Natural killer cell (primary cell): ENCODE measurements around the gene KCNH1. TPM values are rescaled to one million over a fixed set of nuclear protein-coding genes. Genes with fewer than 3 reads are reported as not detected.

Experiments used
- ATAC-seq, 3 donors: fragments of 150-1000 bp in 2 of 3; fragments of 200-7000 bp in 1 of 3; cut with Tn5 transposase; 1 replicate in 1 of 3; 2 replicates in 2 of 3; pipeline ENCODE4 v1.10.0; 2021; ENCODE audit warnings: mild to moderate bottlenecking in 2 of 3, moderate library complexity in 2 of 3
- DNase-seq, 2 donors: peaks; one replicate each; pipeline versions ENCODE4 v3.0.0 to v3.0.0-alpha.2; 2013 to 2021; ENCODE audit warnings: mixed read lengths in 1 of 2
- H3K27ac ChIP-seq: one replicate; pipeline ENCODE4 v1.5.1; 2013; ENCODE audit warnings: mild to moderate bottlenecking, low read length
- H3K27me3 ChIP-seq: one replicate; pipeline ENCODE4 v1.6.1; 2013; ENCODE audit warnings: low read length; ENCODE audit not compliant: control insufficient read depth, insufficient read depth
- H3K36me3 ChIP-seq: one replicate; pipeline ENCODE4 v1.6.1; 2013; ENCODE audit warnings: low read length; ENCODE audit not compliant: control insufficient read depth, insufficient read depth
- H3K4me1 ChIP-seq: one replicate; pipeline ENCODE4 v1.6.1; 2013; ENCODE audit warnings: low read length; ENCODE audit not compliant: control insufficient read depth, insufficient read depth
- H3K4me3 ChIP-seq: one replicate; pipeline ENCODE4 v1.5.1; 2013; ENCODE audit warnings: low read length
- H3K9me3 ChIP-seq: one replicate; pipeline ENCODE4 v1.6.1; 2013; ENCODE audit warnings: low read length; ENCODE audit not compliant: control insufficient read depth, insufficient read depth
- H3K27ac Mint-ChIP-seq, 2 donors: one replicate each; pipeline ENCODE4 v1.8.0; 2022; ENCODE audit warnings: mild to moderate bottlenecking in 2 of 2, mixed read lengths in 2 of 2, moderate library complexity in 1 of 2
- H3K27me3 Mint-ChIP-seq, 2 donors: one replicate each; pipeline ENCODE4 v1.8.0; 2022; ENCODE audit warnings: low read depth in 2 of 2, mixed read lengths in 2 of 2
- H3K36me3 Mint-ChIP-seq: one replicate; pipeline ENCODE4 v1.8.0; 2022; ENCODE audit warnings: mixed read lengths
- H3K4me1 Mint-ChIP-seq, 2 donors: one replicate each; pipeline ENCODE4 v1.8.0; 2022; ENCODE audit warnings: mixed read lengths in 2 of 2
- H3K4me3 Mint-ChIP-seq: one replicate; pipeline ENCODE4 v1.8.0; 2022; ENCODE audit warnings: mild to moderate bottlenecking, moderate library complexity, mixed read lengths
- H3K9me3 Mint-ChIP-seq, 2 donors: one replicate each; pipeline ENCODE4 v1.8.0; 2022; ENCODE audit warnings: mixed read lengths in 2 of 2
- WGBS: methylation state at CpG from one replicate; pipeline ENCODE4 v1.1.7; 2013; ENCODE audit warnings: missing lambda C conversion rate; ENCODE audit not compliant: insufficient coverage; 5-methylcytosine and 5-hydroxymethylcytosine counted together
- intact Hi-C: fragments of 100-400 bp; cut with micrococcal nuclease; formaldehyde crosslinking; loops from one replicate; pipeline ENCODE4 v1.14.2; 2022
- total RNA-seq, 4 donors: library from RNA; stranded (reverse); fragments of 120-200 nt in 1 of 4; gene quantifications; one replicate each; pipeline versions ENCODE4 v1.2.3 to v1.2.4, GENCODE V29; 2013 to 2022
- TF ChIP-seq, protein P1 (sequence below): fragments of 200-600 bp; IDR thresholded peaks from one replicate; pipeline ENCODE4 v1.8.0; 2022; ENCODE audit warnings: antibody characterized with exemption

Gene KCNH1
- total RNA-seq, 3 donors from 2014 or later (not counting 1 experiment from before 2014, with no cell fraction given): not detected

DNA sequence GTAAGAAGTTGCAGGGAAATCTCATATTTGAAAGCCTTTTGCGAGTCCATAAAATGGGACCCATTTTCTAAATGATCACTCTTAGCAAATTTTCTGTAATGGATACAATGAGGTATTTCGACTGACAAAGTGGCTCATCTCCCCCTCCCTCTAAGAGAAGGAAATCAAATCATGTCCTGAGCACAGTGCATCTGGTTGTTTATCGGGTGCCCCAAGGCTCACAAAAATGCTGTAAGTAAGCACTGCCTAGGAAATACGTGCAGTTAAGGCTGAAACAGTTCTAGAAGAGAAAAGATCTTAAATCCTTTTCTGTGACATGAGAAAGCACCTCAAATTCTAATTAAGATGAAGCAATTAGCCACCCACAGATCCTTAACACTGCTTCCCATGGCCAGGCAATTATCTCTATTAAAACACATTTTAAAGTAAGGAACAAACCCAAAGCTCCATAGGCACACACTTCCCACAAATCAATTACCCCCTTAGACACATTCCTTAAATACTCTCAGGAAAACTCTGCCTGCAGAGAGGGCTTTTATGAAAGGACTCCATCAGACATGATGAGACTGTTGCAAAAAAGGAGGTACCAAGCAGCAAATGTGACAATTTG lies 216.3 kb downstream of the KCNH1 start:
- no peaks in the 10 kb centered on the region for H3K36me3 ChIP-seq
- no peaks in the 10 kb centered on the region for H3K9me3 Mint-ChIP-seq
- no peak overlapping the region for H3K27ac Mint-ChIP-seq
- H3K9me3 ChIP-seq: no peaks in the 10 kb centered on the region
- H3K4me1 Mint-ChIP-seq: no peaks in the 10 kb centered on the region
- 80% methylated on average over 3 of the region's 4 CpGs for WGBS
- ATAC-seq: no peak
- no peak for DNase-seq
- TF ChIP-seq, protein P1, sequence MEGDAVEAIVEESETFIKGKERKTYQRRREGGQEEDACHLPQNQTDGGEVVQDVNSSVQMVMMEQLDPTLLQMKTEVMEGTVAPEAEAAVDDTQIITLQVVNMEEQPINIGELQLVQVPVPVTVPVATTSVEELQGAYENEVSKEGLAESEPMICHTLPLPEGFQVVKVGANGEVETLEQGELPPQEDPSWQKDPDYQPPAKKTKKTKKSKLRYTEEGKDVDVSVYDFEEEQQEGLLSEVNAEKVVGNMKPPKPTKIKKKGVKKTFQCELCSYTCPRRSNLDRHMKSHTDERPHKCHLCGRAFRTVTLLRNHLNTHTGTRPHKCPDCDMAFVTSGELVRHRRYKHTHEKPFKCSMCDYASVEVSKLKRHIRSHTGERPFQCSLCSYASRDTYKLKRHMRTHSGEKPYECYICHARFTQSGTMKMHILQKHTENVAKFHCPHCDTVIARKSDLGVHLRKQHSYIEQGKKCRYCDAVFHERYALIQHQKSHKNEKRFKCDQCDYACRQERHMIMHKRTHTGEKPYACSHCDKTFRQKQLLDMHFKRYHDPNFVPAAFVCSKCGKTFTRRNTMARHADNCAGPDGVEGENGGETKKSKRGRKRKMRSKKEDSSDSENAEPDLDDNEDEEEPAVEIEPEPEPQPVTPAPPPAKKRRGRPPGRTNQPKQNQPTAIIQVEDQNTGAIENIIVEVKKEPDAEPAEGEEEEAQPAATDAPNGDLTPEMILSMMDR: no peak
- no peaks in the 10 kb centered on the region for H3K4me1 ChIP-seq
- H3K4me3 Mint-ChIP-seq: no peak overlapping the region
- intact Hi-C loops: no loop called here
- H3K27ac ChIP-seq: no peak overlapping the region
- H3K27me3 Mint-ChIP-seq: peaks cover 6 to 14% of the 10 kb centered on the region in 2 donors
- no peak overlapping the region for H3K4me3 ChIP-seq
- H3K27me3 ChIP-seq: no peaks in the 10 kb centered on the region
- no peaks in the 10 kb centered on the region for H3K36me3 Mint-ChIP-seq

DNA sequence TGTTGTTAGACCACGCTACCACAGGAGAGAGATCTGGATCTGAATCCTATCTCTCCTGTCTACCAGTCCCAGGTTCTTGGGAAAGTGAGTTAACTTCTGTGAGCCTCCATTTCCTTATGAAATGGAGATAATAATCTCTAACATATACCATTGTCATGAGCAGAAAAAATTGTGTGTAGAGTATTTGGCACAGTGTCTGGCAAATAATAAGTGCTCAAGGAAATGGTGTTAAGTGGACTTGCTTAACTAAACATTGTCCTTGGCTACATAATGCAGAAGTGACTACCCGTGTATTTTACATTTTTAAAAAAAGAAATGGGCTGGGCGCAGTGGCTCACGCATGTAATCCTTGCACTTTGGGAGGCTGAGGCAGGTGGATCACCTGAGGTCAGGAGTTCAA lies 217.4 kb downstream of the KCNH1 start:
- 88% methylated on average over 3 of the region's 4 CpGs for WGBS
- no peaks in the 10 kb centered on the region for H3K9me3 ChIP-seq
- Mint-ChIP-seq H3K27ac (no peak overlapping the region), H3K4me3 (no peak overlapping the region), H3K27me3 (peaks cover 10 to 19% of the 10 kb centered on the region in 2 donors), H3K36me3 (no peaks in the 10 kb centered on the region), H3K9me3 (no peaks in the 10 kb centered on the region), H3K4me1 (no peaks in the 10 kb centered on the region)
- no peaks in the 10 kb centered on the region for H3K4me1 ChIP-seq
- TF ChIP-seq, protein P1: no peak
- DNase-seq (no peak), ATAC-seq (no peak)
- no peak overlapping the region for H3K4me3 ChIP-seq
- intact Hi-C loops: no loop called here
- H3K27me3 ChIP-seq: no peaks in the 10 kb centered on the region
- no peaks in the 10 kb centered on the region for H3K36me3 ChIP-seq
- no peak overlapping the region for H3K27ac ChIP-seq

DNA sequence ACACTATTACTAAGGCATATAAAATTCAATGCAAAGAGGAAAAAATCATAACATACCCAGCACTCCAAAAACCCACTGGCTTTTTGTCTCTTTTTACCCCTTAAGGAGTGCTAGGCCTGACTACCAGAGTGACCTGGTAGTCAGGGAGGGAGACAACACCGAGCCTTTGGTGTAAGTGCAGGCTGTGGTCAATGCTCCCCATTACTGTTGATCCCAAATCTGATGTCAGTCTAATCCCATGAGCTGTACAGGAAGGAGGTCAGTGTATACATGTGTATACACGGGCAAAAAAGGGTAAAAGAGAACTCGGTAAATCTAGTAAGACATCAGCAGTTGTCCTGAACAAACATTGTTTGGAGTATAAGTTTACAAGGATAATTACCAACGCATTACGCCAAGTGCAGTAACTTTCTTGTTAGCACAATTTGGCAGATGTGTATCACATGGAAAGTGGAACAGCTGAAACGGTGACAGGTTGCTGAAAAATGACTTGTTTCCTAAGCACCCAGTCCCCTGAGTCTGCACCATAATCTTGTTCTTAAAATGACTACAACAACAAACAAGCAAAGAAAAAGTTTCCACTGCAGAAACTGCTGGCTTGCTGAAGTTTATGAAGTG lies 217.9 kb downstream of the KCNH1 start:
- H3K9me3 Mint-ChIP-seq: no peaks in the 10 kb centered on the region
- Histone ChIP-seq H3K36me3 (no peaks in the 10 kb centered on the region), H3K9me3 (no peaks in the 10 kb centered on the region), H3K4me1 (no peaks in the 10 kb centered on the region), H3K27ac (no peak overlapping the region), H3K27me3 (no peaks in the 10 kb centered on the region), H3K4me3 (no peak overlapping the region)
- H3K27me3 Mint-ChIP-seq: peaks cover 12 to 19% of the 10 kb centered on the region in 2 donors
- H3K4me3 Mint-ChIP-seq: no peak overlapping the region
- H3K4me1 Mint-ChIP-seq: no peaks in the 10 kb centered on the region
- H3K27ac Mint-ChIP-seq: no peak overlapping the region
- no peak for ATAC-seq
- intact Hi-C loops: no loop called here
- DNase-seq: no peak
- WGBS: 66% methylated on average over 6 of the region's 6 CpGs
- TF ChIP-seq, protein P1: no peak
- H3K36me3 Mint-ChIP-seq: no peaks in the 10 kb centered on the region

DNA sequence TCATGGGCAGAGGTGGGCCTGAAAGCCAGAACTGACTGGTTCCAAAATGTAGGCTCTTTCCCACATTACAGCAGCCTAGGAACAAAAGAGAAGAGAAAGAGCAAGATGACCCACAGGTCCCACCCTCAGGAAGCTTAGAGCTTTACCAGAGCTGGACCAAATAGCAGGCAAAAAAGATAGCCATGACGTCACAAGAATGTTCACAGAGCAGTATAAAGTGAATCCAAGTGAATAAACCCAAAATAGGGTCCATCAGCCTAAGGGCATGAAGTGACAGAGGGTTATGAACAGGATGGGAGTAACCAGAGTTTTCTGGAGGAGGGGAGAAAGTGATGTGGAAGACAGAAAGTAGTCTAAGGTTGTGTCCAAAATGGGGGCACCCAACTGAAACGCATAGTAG lies 221.2 kb downstream of the KCNH1 start:
- Mint-ChIP-seq H3K36me3 (no peaks in the 10 kb centered on the region), H3K4me1 (no peaks in the 10 kb centered on the region), H3K4me3 (no peak overlapping the region), H3K9me3 (no peaks in the 10 kb centered on the region), H3K27me3 (peaks cover 16 to 22% of the 10 kb centered on the region in 2 donors), H3K27ac (no peak overlapping the region)
- H3K4me1 ChIP-seq: no peaks in the 10 kb centered on the region
- no peak for ATAC-seq
- H3K27me3 ChIP-seq: no peaks in the 10 kb centered on the region
- H3K27ac ChIP-seq: no peak overlapping the region
- H3K36me3 ChIP-seq: no peaks in the 10 kb centered on the region
- intact Hi-C loops: no loop called here
- DNase-seq: no peak
- WGBS: 94% methylated on average over 2 of the region's 2 CpGs
- TF ChIP-seq, protein P1: no peak
- H3K4me3 ChIP-seq: no peak overlapping the region
- no peaks in the 10 kb centered on the region for H3K9me3 ChIP-seq
